GM12878 (cell line): Measurements from ENCODE around the gene HOXB2. TPM values are rescaled to one million over a fixed set of nuclear protein-coding genes. Genes with fewer than 3 reads are reported as not detected.

ENCODE experiments used
- ATAC-seq: fragments of 200-7000 bp; cut with Tn5 transposase; 3 replicates; pipeline ENCODE4 v1.9.1; 2020; ENCODE audit warnings: mild to moderate bottlenecking, moderate library complexity
- BruUV-seq: library from RNA; stranded (reverse); fragments of 400-500 nt; replicated peaks from 2 replicates; lab custom pipeline; 2021; lab: Mats Ljungman, UMichigan
- CTCF ChIA-PET: fragments of 300-600 bp; sonication (Branson Sonifier 250); formaldehyde crosslinking; extraction: SDS; loops from one replicate; lab custom pipeline; 2021; ENCODE audit warnings: inconsistent platforms; lab: Yijun Ruan, JAX
- POLR2A ChIA-PET: fragments of 350-600 bp; formaldehyde crosslinking; extraction: SDS; loops from one replicate; lab custom pipeline; 2021; ENCODE audit warnings: inconsistent platforms; lab: Charles Lee
- RAD21 ChIA-PET: fragments of 300-600 bp; sonication (Branson Sonifier 250); formaldehyde crosslinking; loops from one replicate; lab custom pipeline; 2023; ENCODE audit warnings: antibody characterized with exemption; ENCODE audit not compliant: unreplicated experiment; lab: Charles Lee
- SMC1A ChIA-PET: fragments of 300-600 bp; sonication (Branson Sonifier 250); formaldehyde crosslinking; loops from one replicate; lab custom pipeline; 2023; ENCODE audit not compliant: unreplicated experiment, uncharacterized antibody; lab: Charles Lee
- DNase-seq: peaks from one replicate; pipeline ENCODE4 v3.0.0-alpha.2; 2011; ENCODE audit warnings: low read depth, low spot score
- FAIRE-seq: peaks from 3 replicates; lab custom pipeline; 2011; peaks lifted over from hg19 to GRCh38; lab: Jason Lieb, UNC
- H2AFZ ChIP-seq: 2 replicates; pipeline ENCODE4 v1.6.0; 2011; ENCODE audit warnings: low read depth, low read length, control low read depth; ENCODE audit not compliant: control insufficient read depth
- H3K27ac ChIP-seq: 2 replicates; pipeline ENCODE4 v1.5.1; 2011; ENCODE audit warnings: control low read depth; ENCODE audit not compliant: control insufficient read depth, insufficient read depth
- H3K27me3 ChIP-seq, 2 experiments: replicated peaks in 1 of 2; 2 replicates each; pipeline versions ENCODE4 v1.6.0 to v1.6.1; 2011; ENCODE audit warnings: low read length in 1 of 2; ENCODE audit not compliant: control insufficient read depth in 2 of 2, insufficient read depth in 2 of 2
- H3K36me3 ChIP-seq, 2 experiments: 2 replicates each; pipeline ENCODE4 v1.5.1; 2011; ENCODE audit warnings: low read length in 1 of 2; ENCODE audit not compliant: control insufficient read depth in 2 of 2, insufficient read depth in 2 of 2
- H3K4me1 ChIP-seq: 2 replicates; pipeline ENCODE4 v1.6.1; 2011; ENCODE audit warnings: mild to moderate bottlenecking, low read length, moderate library complexity, mixed read lengths; ENCODE audit not compliant: control insufficient read depth, insufficient read depth
- H3K4me2 ChIP-seq: 2 replicates; pipeline ENCODE4 v1.6.0; 2011; ENCODE audit warnings: control low read depth; ENCODE audit not compliant: control insufficient read depth, insufficient read depth
- H3K4me3 ChIP-seq: fragments of 200-600 bp; sonication (generic); 2 replicates; pipeline ENCODE4 v1.5.1; 2016
- H3K79me2 ChIP-seq: 2 replicates; pipeline ENCODE4 v1.6.0; 2011; ENCODE audit warnings: low read length; ENCODE audit not compliant: control insufficient read depth, insufficient read depth
- H3K9ac ChIP-seq: 2 replicates; pipeline ENCODE4 v1.8.0; 2011; ENCODE audit warnings: low read length, control low read depth, mixed read lengths; ENCODE audit not compliant: control insufficient read depth, insufficient read depth
- H3K9me3 ChIP-seq: replicated peaks from 3 replicates; pipeline ENCODE4 v1.5.1; 2011; ENCODE audit warnings: mild to moderate bottlenecking, low read length; ENCODE audit not compliant: control insufficient read depth, insufficient read depth
- H4K20me1 ChIP-seq: 2 replicates; pipeline ENCODE4 v1.6.0; 2011; ENCODE audit not compliant: control insufficient read depth, insufficient read depth
- BCL11A ChIP-seq: IDR thresholded peaks from 2 replicates; pipeline ENCODE4 v1.6.1; 2011; ENCODE audit warnings: low read depth, low read length
- SREBF1 ChIP-seq: IDR thresholded peaks from 2 replicates; pipeline ENCODE4 v1.6.1; 2012; ENCODE audit warnings: mild to moderate bottlenecking, low read length
- WGBS: methylation state at CpG from one replicate; pipeline ENCODE4 v1.1.6; 2016; ENCODE audit warnings: low lambda C conversion rate; ENCODE audit not compliant: insufficient replicate concordance, insufficient coverage; ENCODE audit errors: missing lambda C conversion rate; 5-methylcytosine and 5-hydroxymethylcytosine counted together
- in situ Hi-C: fragments of 300-500 bp; cut with MboI; formaldehyde crosslinking; loops from 9 replicates; pipeline ENCODE4 v1.14.3; 2018; ENCODE audit warnings: mixed read lengths
- intact Hi-C: fragments of 100-400 bp; cut with micrococcal nuclease; formaldehyde crosslinking; loops from one replicate; pipeline ENCODE4 v1.14.2; 2022; ENCODE audit not compliant: unreplicated experiment
- polyA plus RNA-seq, 11 experiments: library from polyadenylated mRNA; depleted of rRNA in 4 of 11; unstranded in 6 of 11; stranded (reverse) in 5 of 11; fragments of >200 nt; fragmentation: Nextera tagmentation in 4 of 11; fragmentation: Illumina TruSeq in 1 of 11; extraction: Ambion mirVana in 4 of 11; extraction: Trizol in 1 of 11; gene quantifications; 1 replicate in 1 of 11; 2 replicates in 10 of 11; pipeline versions ENCODE4 v1.2.1 to v1.2.3, GENCODE V29; 2011 to 2016; ENCODE audit warnings: inconsistent platforms in 2 of 11, missing spikeins in 2 of 11, low read depth in 1 of 11
- total RNA-seq, 4 experiments: library from RNA; depleted of rRNA in 3 of 4; stranded (reverse); fragments of >200 nt in 3 of 4; fragmentation: Illumina TruSeq in 1 of 4; extraction: Trizol in 1 of 4; gene quantifications; 2 replicates each; pipeline versions ENCODE4 v1.2.1 to v1.2.3, GENCODE V29; 2013 to 2021
- TF ChIP-seq, protein P1 (sequence below): fragments of 450-650 bp; IDR thresholded peaks from 2 replicates; pipeline ENCODE4 v1.6.1; 2017; ENCODE audit warnings: mild to moderate bottlenecking, moderate library complexity
- TF ChIP-seq, protein P2 (sequence below): fragments of 450-650 bp; IDR thresholded peaks from 2 replicates; pipeline ENCODE4 v1.6.1; 2016; ENCODE audit warnings: mild to moderate bottlenecking
- TF ChIP-seq, protein P3 (sequence below): fragments of 450-650 bp; formaldehyde crosslinking; IDR thresholded peaks from 2 replicates; pipeline ENCODE4 v1.4.0; 2020; ENCODE audit warnings: mild to moderate bottlenecking, moderate library complexity
- TF ChIP-seq, protein P4 (sequence below): IDR thresholded peaks from 2 replicates; pipeline ENCODE4 v1.6.1; 2012; ENCODE audit warnings: improper control_type of control experiment, low read depth, low read length; ENCODE audit not compliant: insufficient replicate concordance

The HOXB2 gene
- total and polyA plus RNA-seq, 10 of the 15 experiments (the other 5 are each of a cell fraction or from before 2014, with no cell fraction given): 0.16 to 8.8 (median 2.3) TPM

DNA sequence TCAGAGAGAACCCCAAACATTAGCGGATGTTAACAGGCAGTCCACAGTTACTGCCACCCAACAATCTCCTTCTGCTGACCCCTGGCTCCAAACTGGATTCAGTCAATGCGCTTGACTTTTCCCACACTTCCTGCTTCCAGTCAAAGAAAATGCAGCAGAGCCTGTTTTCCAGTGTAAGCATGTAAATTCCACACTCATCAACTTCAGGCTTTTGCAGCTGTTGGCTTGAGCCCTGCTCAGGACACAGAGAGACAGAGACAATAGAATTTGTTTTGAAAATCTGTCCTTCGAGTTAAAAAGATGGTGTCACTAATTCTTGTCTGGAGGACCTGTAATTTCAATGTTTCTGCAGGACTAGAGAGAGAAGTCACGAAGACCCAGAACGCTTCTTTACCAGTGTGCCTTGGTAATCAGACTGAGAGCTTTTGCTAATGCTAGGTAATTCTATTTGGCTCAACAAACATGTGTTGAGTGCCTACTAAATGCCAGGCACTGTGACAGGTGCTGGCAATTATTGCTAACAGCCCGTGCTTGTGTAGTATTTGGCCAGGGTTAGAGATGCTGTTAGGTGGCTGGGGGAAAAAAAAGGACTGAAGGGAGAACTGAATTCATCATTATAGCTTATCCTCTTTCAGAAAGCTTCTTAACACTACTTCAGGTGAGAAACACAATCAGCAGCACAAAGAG, 46.6 kb downstream of the HOXB2 start:
- no peak for FAIRE-seq
- TF ChIP-seq, protein P1, sequence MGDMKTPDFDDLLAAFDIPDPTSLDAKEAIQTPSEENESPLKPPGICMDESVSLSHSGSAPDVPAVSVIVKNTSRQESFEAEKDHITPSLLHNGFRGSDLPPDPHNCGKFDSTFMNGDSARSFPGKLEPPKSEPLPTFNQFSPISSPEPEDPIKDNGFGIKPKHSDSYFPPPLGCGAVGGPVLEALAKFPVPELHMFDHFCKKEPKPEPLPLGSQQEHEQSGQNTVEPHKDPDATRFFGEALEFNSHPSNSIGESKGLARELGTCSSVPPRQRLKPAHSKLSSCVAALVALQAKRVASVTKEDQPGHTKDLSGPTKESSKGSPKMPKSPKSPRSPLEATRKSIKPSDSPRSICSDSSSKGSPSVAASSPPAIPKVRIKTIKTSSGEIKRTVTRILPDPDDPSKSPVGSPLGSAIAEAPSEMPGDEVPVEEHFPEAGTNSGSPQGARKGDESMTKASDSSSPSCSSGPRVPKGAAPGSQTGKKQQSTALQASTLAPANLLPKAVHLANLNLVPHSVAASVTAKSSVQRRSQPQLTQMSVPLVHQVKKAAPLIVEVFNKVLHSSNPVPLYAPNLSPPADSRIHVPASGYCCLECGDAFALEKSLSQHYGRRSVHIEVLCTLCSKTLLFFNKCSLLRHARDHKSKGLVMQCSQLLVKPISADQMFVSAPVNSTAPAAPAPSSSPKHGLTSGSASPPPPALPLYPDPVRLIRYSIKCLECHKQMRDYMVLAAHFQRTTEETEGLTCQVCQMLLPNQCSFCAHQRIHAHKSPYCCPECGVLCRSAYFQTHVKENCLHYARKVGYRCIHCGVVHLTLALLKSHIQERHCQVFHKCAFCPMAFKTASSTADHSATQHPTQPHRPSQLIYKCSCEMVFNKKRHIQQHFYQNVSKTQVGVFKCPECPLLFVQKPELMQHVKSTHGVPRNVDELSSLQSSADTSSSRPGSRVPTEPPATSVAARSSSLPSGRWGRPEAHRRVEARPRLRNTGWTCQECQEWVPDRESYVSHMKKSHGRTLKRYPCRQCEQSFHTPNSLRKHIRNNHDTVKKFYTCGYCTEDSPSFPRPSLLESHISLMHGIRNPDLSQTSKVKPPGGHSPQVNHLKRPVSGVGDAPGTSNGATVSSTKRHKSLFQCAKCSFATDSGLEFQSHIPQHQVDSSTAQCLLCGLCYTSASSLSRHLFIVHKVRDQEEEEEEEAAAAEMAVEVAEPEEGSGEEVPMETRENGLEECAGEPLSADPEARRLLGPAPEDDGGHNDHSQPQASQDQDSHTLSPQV: no peak
- TF ChIP-seq, protein P2, sequence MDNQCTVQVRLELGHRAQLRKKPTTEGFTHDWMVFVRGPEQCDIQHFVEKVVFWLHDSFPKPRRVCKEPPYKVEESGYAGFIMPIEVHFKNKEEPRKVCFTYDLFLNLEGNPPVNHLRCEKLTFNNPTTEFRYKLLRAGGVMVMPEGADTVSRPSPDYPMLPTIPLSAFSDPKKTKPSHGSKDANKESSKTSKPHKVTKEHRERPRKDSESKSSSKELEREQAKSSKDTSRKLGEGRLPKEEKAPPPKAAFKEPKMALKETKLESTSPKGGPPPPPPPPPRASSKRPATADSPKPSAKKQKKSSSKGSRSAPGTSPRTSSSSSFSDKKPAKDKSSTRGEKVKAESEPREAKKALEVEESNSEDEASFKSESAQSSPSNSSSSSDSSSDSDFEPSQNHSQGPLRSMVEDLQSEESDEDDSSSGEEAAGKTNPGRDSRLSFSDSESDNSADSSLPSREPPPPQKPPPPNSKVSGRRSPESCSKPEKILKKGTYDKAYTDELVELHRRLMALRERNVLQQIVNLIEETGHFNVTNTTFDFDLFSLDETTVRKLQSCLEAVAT: no peak
- TF ChIP-seq, protein P3, sequence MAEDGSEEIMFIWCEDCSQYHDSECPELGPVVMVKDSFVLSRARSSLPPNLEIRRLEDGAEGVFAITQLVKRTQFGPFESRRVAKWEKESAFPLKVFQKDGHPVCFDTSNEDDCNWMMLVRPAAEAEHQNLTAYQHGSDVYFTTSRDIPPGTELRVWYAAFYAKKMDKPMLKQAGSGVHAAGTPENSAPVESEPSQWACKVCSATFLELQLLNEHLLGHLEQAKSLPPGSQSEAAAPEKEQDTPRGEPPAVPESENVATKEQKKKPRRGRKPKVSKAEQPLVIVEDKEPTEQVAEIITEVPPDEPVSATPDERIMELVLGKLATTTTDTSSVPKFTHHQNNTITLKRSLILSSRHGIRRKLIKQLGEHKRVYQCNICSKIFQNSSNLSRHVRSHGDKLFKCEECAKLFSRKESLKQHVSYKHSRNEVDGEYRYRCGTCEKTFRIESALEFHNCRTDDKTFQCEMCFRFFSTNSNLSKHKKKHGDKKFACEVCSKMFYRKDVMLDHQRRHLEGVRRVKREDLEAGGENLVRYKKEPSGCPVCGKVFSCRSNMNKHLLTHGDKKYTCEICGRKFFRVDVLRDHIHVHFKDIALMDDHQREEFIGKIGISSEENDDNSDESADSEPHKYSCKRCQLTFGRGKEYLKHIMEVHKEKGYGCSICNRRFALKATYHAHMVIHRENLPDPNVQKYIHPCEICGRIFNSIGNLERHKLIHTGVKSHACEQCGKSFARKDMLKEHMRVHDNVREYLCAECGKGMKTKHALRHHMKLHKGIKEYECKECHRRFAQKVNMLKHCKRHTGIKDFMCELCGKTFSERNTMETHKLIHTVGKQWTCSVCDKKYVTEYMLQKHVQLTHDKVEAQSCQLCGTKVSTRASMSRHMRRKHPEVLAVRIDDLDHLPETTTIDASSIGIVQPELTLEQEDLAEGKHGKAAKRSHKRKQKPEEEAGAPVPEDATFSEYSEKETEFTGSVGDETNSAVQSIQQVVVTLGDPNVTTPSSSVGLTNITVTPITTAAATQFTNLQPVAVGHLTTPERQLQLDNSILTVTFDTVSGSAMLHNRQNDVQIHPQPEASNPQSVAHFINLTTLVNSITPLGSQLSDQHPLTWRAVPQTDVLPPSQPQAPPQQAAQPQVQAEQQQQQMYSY (CRISPR knock-in tag): no peak
- TF ChIP-seq, protein P4, sequence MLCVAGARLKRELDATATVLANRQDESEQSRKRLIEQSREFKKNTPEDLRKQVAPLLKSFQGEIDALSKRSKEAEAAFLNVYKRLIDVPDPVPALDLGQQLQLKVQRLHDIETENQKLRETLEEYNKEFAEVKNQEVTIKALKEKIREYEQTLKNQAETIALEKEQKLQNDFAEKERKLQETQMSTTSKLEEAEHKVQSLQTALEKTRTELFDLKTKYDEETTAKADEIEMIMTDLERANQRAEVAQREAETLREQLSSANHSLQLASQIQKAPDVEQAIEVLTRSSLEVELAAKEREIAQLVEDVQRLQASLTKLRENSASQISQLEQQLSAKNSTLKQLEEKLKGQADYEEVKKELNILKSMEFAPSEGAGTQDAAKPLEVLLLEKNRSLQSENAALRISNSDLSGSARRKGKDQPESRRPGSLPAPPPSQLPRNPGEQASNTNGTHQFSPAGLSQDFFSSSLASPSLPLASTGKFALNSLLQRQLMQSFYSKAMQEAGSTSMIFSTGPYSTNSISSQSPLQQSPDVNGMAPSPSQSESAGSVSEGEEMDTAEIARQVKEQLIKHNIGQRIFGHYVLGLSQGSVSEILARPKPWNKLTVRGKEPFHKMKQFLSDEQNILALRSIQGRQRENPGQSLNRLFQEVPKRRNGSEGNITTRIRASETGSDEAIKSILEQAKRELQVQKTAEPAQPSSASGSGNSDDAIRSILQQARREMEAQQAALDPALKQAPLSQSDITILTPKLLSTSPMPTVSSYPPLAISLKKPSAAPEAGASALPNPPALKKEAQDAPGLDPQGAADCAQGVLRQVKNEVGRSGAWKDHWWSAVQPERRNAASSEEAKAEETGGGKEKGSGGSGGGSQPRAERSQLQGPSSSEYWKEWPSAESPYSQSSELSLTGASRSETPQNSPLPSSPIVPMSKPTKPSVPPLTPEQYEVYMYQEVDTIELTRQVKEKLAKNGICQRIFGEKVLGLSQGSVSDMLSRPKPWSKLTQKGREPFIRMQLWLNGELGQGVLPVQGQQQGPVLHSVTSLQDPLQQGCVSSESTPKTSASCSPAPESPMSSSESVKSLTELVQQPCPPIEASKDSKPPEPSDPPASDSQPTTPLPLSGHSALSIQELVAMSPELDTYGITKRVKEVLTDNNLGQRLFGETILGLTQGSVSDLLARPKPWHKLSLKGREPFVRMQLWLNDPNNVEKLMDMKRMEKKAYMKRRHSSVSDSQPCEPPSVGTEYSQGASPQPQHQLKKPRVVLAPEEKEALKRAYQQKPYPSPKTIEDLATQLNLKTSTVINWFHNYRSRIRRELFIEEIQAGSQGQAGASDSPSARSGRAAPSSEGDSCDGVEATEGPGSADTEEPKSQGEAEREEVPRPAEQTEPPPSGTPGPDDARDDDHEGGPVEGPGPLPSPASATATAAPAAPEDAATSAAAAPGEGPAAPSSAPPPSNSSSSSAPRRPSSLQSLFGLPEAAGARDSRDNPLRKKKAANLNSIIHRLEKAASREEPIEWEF: no peak
- no peak for TF ChIP-seq BCL11A
- no peak for TF ChIP-seq SREBF1

More for the DNA sequence above, 46.6 kb downstream of the HOXB2 start:
- BruUV-seq: no TSS peak
- no peaks in the 10 kb centered on the region for H3K4me1 ChIP-seq
- WGBS: 64% methylated on average over 6 of the region's 6 CpGs
- no peak overlapping the region for H3K4me2 ChIP-seq
- no peak overlapping the region for H3K4me3 ChIP-seq
- in situ Hi-C loops: no loop called here
- H3K79me2 ChIP-seq: no peaks in the 10 kb centered on the region
- H4K20me1 ChIP-seq: no peaks in the 10 kb centered on the region
- H3K9me3 ChIP-seq: no peaks in the 10 kb centered on the region
- SMC1A ChIA-PET: interaction anchor here (1.2 to 1.8 kb wide), 4 partner anchors 12 to 147 kb away, joined by 3 to 4 read pairs (median 3); no protein-coding TSS in a partner anchor
- H3K9ac ChIP-seq: no peak overlapping the region
- CTCF ChIA-PET: interaction anchor here (1.0 to 1.7 kb wide), 4 partner anchors 42 to 95 kb away, joined by 3 to 5 read pairs (median 4); partner anchors contain the start of gene HOXB5
- H3K36me3 ChIP-seq: no peaks in the 10 kb centered on the region
- intact Hi-C loops: no loop called here
- POLR2A ChIA-PET: interaction anchor here (0.7 kb wide), 1 partner anchor 15 kb away, joined by 3 read pairs; no protein-coding TSS in a partner anchor
- no peak overlapping the region for H2AFZ ChIP-seq
- H3K27me3 ChIP-seq: no peaks in the 10 kb centered on the region
- no peak overlapping the region for H3K27ac ChIP-seq
- ATAC-seq: no peak
- DNase-seq: no peak
- RAD21 ChIA-PET: no interaction called here
